ENCODE results near the gene PDHA2.

GRCh38 chr4:95798727-95799126, 41.2 kb upstream of the PDHA2 start:
- TF ChIP-seq EP300 (IDR thresholded peaks at IDR 0.05) (no peak), CTCF (IDR thresholded peaks at IDR 0.05) (no peak)

All from sigmoid colon (tissue), 4 donors.